ENCODE measurements around the gene ZNF860. TPM values are rescaled to one million over a fixed set of nuclear protein-coding genes. Genes with fewer than 3 reads are reported as not detected.
"Not testable (repeated sequence)": the region's sequence is repeated elsewhere in the genome, so short reads cannot be mapped to it uniquely, and the experiment has no call there.

ZNF860 gene
- polyA plus RNA-seq, 1 experiment, result 0.63 TPM

DNA sequence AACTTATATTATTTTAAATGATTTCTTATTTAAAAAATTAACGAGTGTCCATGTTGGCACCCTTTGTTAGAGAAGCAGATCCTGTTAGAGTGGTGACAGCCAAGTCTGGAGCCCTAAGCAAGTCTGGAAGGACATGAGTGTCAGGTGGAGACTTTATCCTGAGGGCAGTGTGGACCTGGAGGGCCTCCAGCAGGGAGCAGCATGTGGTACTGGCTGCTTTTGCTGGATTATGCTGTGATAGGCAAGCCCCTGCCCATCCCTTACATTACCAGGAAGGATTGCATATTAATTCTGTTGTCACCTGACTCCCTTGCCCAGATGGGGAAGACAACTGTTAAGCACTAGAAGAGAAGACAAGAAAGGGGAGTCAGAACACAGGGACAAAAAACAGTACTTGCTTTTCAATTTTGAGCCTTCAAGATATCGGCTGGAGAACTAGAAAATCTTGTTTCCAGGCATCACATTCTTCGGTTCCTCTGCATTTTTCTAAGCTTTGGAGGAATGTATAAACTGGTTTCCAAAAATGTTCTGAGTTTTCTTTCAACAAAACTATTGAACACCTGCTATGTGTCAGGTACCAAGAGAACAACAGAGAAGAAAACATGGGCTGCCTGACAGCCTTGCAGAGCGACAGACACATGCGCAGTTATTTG, 22.7 kb downstream of the ZNF860 start:
- ChIA-PET CTCF (interaction anchor here (0.6 kb wide), 1 partner anchor 15 kb away, joined by 3 read pairs; no protein-coding TSS in a partner anchor), POLR2A (no interaction called here)
- TF ChIP-seq, protein P1, sequence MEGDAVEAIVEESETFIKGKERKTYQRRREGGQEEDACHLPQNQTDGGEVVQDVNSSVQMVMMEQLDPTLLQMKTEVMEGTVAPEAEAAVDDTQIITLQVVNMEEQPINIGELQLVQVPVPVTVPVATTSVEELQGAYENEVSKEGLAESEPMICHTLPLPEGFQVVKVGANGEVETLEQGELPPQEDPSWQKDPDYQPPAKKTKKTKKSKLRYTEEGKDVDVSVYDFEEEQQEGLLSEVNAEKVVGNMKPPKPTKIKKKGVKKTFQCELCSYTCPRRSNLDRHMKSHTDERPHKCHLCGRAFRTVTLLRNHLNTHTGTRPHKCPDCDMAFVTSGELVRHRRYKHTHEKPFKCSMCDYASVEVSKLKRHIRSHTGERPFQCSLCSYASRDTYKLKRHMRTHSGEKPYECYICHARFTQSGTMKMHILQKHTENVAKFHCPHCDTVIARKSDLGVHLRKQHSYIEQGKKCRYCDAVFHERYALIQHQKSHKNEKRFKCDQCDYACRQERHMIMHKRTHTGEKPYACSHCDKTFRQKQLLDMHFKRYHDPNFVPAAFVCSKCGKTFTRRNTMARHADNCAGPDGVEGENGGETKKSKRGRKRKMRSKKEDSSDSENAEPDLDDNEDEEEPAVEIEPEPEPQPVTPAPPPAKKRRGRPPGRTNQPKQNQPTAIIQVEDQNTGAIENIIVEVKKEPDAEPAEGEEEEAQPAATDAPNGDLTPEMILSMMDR (IDR thresholded peaks at IDR 0.05; ENCODE audit: low read depth, low read length), result no peak
- DNase-seq (ENCODE audit: low read depth, low spot score), result no peak
- Histone ChIP-seq H3K9me3 (ENCODE audit: control insufficient read depth, insufficient read depth, low read length) (no peaks in the 10 kb centered on the region), H3K4me3 (ENCODE audit: low read depth, low read length) (no peak overlapping the region), H3K27me3 (ENCODE audit: control insufficient read depth, insufficient read depth, low read length) (peaks cover 8% of the 10 kb centered on the region), H3K27ac (ENCODE audit: low read depth, low read length) (no peak overlapping the region)

- Histone ChIP-seq H3K4me3 (ENCODE audit: low read depth, low read length) (no peak overlapping the region), H3K9me3 (ENCODE audit: control insufficient read depth, insufficient read depth, low read length) (peaks cover 6% of the 10 kb centered on the region; the same call in 1 of the 2 replicates), H3K27me3 (ENCODE audit: control insufficient read depth, insufficient read depth, low read length) (no peaks in the 10 kb centered on the region), H3K27ac (ENCODE audit: low read depth, low read length) (no peak overlapping the region)
- ChIA-PET POLR2A (no interaction called here), CTCF (interaction anchor here (1.7 kb wide), 1 partner anchor 10 kb away, joined by 10 read pairs; no protein-coding TSS in a partner anchor)
- DNase-seq (ENCODE audit: low read depth, low spot score), result no peak
- TF ChIP-seq, protein P1 (IDR thresholded peaks at IDR 0.05; ENCODE audit: low read depth, low read length), result no peak
These were observed 27.6 kb downstream of the ZNF860 start for GRCh38 chr3:32009101-32009500.

GRCh38 chr3:32009957-32010356, 28.4 kb downstream of the ZNF860 start:
- H3K9me3 ChIP-seq (ENCODE audit: control insufficient read depth, insufficient read depth, low read length), result peaks cover 6% of the 10 kb centered on the region; the same call in 1 of the 2 replicates
- ChIA-PET POLR2A (no interaction called here), CTCF (no interaction called here)
- TF ChIP-seq, protein P1 (IDR thresholded peaks at IDR 0.05; ENCODE audit: low read depth, low read length), result no peak
- no peaks in the 10 kb centered on the region for H3K27me3 ChIP-seq (ENCODE audit: control insufficient read depth, insufficient read depth, low read length)
- no peak for DNase-seq (ENCODE audit: low read depth, low spot score)
- no peak overlapping the region for H3K4me3 ChIP-seq (ENCODE audit: low read depth, low read length)
- H3K27ac ChIP-seq (ENCODE audit: low read depth, low read length), result no peak overlapping the region

GRCh38 chr3:32010699-32011098, 29.1 kb downstream of the ZNF860 start:
- CTCF ChIA-PET; H3K4me3 ChIP-seq (ENCODE audit: low read depth, low read length); H3K9me3 ChIP-seq (ENCODE audit: control insufficient read depth, insufficient read depth, low read length); H3K27ac ChIP-seq (ENCODE audit: low read depth, low read length); H3K27me3 ChIP-seq (ENCODE audit: control insufficient read depth, insufficient read depth, low read length); POLR2A ChIA-PET; DNase-seq (ENCODE audit: low read depth, low spot score): not testable (repeated sequence)

GRCh38 chr3:32015638-32016037, 34.1 kb downstream of the ZNF860 start:
- H3K27me3 ChIP-seq (ENCODE audit: control insufficient read depth, insufficient read depth, low read length); H3K27ac ChIP-seq (ENCODE audit: low read depth, low read length); DNase-seq (ENCODE audit: low read depth, low spot score); H3K4me3 ChIP-seq (ENCODE audit: low read depth, low read length); CTCF ChIA-PET; POLR2A ChIA-PET; H3K9me3 ChIP-seq (ENCODE audit: control insufficient read depth, insufficient read depth, low read length): not testable (repeated sequence)

GRCh38 chr3:32017286-32017685, 35.7 kb downstream of the ZNF860 start:
- POLR2A ChIA-PET, result interaction anchor here (0.9 to 1.5 kb wide), 2 partner anchors 28 to 155 kb away, joined by 3 to 6 read pairs; no protein-coding TSS in a partner anchor
- Histone ChIP-seq H3K4me3 (ENCODE audit: low read depth, low read length) (no peak overlapping the region), H3K27ac (ENCODE audit: low read depth, low read length) (no peak overlapping the region), H3K9me3 (ENCODE audit: control insufficient read depth, insufficient read depth, low read length) (no peaks in the 10 kb centered on the region), H3K27me3 (ENCODE audit: control insufficient read depth, insufficient read depth, low read length) (peaks cover 2% of the 10 kb centered on the region)
- CTCF ChIA-PET, result interaction anchor here (1.0 to 4.2 kb wide), 3 partner anchors 9 to 292 kb away, joined by 3 to 38 read pairs (median 3); no protein-coding TSS in a partner anchor
- TF ChIP-seq, protein P1 (IDR thresholded peaks at IDR 0.05; ENCODE audit: low read depth, low read length), result no peak
- DNase-seq (ENCODE audit: low read depth, low spot score), result no peak

All from AG04450 (cell line).